Ecto neural progenitor cell (in vitro differentiated cells): Measurements from ENCODE around the gene KIF4B.

ENCODE experiments used
- DNase-seq: peaks from one replicate; pipeline ENCODE4 v3.0.0-alpha.2; 2018; ENCODE audit warnings: low spot score

Gene KIF4B

GRCh38 chr5:155057626-155058025 is 44.1 kb downstream of the KIF4B start:
- DNase-seq, result no peak

- DNase-seq, result no peak
Measured at GRCh38 chr5:155064580-155064979, 51.0 kb downstream of the KIF4B start.

- no peak for DNase-seq
Measured at GRCh38 chr5:155066886-155067595, 53.5 kb downstream of the KIF4B start.
